Measurements from ENCODE around the gene ABCD1.

Gene ABCD1

DNA sequence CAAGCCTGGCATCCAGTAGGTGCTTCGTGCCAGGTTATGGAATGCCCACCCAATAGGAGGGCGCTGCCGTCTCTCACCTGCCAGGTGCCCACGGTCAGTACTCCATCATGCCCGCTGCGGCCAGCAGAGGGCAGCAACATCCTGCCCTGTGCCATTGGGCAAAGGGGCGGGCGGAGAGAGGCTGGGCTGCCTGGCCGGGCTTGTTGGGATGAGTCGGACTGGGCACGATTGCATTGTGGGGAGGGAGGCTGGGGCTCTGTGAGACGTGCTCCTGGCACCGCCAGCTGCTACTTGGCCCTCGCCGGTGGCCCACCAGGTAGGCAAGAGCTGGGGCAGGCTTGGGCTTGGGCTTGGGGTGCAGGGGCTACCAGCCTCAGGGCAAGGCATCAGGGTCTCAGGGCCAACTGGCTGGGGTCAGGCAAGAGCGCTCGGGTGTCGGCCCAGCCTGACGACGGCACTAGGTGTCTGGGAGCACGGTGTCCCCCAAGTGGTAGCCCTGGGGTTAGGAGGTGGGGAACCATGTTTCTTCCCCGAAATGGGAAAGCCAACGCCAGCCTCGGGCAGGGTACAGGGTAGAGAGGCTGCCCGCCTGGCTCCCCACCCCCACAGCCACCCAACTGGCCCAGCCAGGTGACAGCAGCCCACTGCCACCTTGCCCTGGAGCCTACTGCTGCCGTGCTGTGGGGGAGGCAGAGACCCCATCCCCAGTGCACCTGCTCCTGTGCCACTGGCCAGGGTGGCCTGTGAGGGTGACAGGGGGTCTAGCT is 39.5 kb downstream of the ABCD1 start, which contains the start of gene PLXNB3:
Gene PLXNB3, plus strand, starts transcription at position 261 of the 767 bp plus-strand sequence. CDS start 1,287 bp downstream, outside the sequence.
- FAIRE-seq: peak; percentile 97
- TF ChIP-seq TAF1 (IDR thresholded peaks at IDR 0.05; ENCODE audit: low read depth, low read length) (no peak), POU2F2 (IDR thresholded peaks at IDR 0.05; ENCODE audit: low read depth, low read length) (no peak), SPI1 (IDR thresholded peaks at IDR 0.05; ENCODE audit: low read depth, low read length) (no peak), PAX5 (IDR thresholded peaks at IDR 0.05; ENCODE audit: insufficient read depth, low read length, severe bottlenecking) (no peak), POLR2A (IDR thresholded peaks at IDR 0.05; ENCODE audit: low read depth, low read length) (no peak), POLR2AphosphoS5 (IDR thresholded peaks at IDR 0.05; ENCODE audit: low read depth, low read length) (no peak)
- peak; percentile 64 for DNase-seq (ENCODE audit: insufficient read length, low spot score)

GRCh38 chrX:153764786-153765137 is 40.1 kb downstream of the ABCD1 start:
- DNase-seq (ENCODE audit: insufficient read length, low spot score): no peak
- TF ChIP-seq TAF1 (IDR thresholded peaks at IDR 0.05; ENCODE audit: low read depth, low read length) (no peak), POLR2AphosphoS5 (IDR thresholded peaks at IDR 0.05; ENCODE audit: low read depth, low read length) (no peak), POU2F2 (IDR thresholded peaks at IDR 0.05; ENCODE audit: low read depth, low read length) (no peak), POLR2A (IDR thresholded peaks at IDR 0.05; ENCODE audit: low read depth, low read length) (no peak), PAX5 (IDR thresholded peaks at IDR 0.05; ENCODE audit: insufficient read depth, low read length, severe bottlenecking) (no peak), SPI1 (IDR thresholded peaks at IDR 0.05; ENCODE audit: low read depth, low read length) (no peak)
- FAIRE-seq: no peak

DNA sequence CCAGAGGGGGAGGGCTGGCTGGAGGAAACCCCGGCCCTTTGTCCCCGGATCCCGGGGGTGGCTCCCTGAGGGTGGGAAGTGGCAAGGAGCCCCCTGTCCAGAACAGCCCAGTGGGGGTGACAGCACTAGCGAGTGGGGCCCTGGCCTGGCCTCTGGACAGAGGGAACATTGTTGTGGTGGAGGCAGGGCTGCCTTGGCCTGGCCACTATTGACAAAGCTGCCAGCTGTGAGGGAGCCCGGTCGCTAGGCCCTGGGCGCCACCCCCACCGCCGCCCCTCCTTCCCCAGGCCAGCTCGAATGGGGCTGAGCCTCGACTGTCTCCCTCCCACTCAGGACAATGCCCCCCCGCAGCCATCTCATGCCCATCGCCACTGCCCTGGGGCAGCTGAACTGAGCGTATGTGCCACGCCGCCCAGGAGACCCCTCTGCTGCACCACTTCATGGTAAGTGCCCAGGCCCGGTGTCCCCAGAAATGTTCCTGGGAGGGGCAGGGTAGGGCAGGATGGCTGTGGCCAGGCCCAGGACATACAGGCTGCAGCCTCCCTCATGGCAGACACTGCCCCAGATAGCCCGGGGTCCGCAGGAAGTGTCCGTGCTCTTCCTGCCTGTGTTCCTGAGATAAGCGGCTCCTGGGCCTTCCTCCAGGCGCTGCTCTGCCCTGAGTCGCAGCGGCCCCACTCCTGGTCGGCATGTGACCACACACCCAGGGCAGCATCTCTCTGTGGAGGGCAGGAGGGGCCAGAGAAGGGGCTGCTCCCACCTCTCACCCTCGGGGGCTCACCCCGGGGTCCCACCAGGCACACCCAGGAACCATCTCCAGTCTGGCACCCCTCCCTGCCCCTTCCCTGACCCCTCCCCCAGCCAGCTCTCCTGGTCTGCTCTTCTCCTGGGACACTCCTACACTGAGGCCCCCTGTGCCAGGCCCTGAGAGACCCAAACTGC is 40.8 kb downstream of the ABCD1 start:
- TF ChIP-seq POLR2AphosphoS5 (IDR thresholded peaks at IDR 0.05; ENCODE audit: low read depth, low read length): no peak
- FAIRE-seq: no peak
- DNase-seq (ENCODE audit: insufficient read length, low spot score): peak; percentile 4

- DNase-seq (ENCODE audit: insufficient read length, low spot score): peak; percentile 30
- peak; percentile 59 for FAIRE-seq
- TF ChIP-seq POLR2A (IDR thresholded peaks at IDR 0.05; ENCODE audit: low read depth, low read length) (no peak), PAX5 (IDR thresholded peaks at IDR 0.05; ENCODE audit: insufficient read depth, low read length, severe bottlenecking) (no peak)
These were observed 41.6 kb downstream of the ABCD1 start for GRCh38 chrX:153766098-153766817.

DNA sequence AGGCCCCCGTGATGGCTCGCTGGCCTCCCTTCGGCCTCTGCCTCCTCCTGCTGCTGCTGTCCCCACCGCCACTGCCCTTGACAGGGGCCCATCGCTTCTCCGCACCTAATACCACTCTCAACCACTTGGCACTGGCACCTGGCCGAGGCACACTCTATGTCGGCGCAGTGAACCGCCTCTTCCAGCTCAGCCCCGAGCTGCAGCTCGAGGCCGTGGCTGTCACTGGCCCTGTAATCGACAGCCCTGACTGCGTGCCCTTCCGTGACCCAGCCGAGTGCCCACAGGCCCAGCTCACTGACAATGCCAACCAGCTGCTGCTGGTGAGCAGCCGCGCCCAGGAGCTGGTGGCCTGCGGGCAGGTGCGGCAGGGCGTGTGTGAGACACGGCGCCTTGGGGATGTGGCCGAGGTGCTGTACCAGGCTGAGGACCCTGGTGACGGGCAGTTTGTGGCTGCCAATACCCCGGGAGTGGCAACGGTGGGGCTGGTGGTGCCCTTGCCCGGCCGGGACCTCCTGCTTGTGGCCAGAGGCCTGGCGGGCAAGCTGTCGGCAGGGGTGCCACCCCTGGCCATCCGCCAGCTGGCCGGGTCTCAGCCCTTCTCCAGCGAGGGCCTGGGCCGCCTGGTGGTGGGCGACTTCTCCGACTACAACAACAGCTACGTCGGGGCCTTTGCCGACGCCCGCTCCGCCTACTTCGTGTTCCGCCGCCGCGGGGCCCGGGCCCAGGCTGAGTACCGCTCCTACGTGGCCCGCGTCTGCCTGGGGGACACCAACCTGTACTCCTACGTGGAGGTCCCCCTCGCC is 42.4 kb downstream of the ABCD1 start:
- DNase-seq (ENCODE audit: insufficient read length, low spot score) (no peak), FAIRE-seq (no peak)
- TF ChIP-seq TAF1 (IDR thresholded peaks at IDR 0.05; ENCODE audit: low read depth, low read length): no peak
- no peak for TF ChIP-seq PAX5 (IDR thresholded peaks at IDR 0.05; ENCODE audit: insufficient read depth, low read length, severe bottlenecking)
- no peak for TF ChIP-seq POLR2A (IDR thresholded peaks at IDR 0.05; ENCODE audit: low read depth, low read length)
- TF ChIP-seq POLR2AphosphoS5 (IDR thresholded peaks at IDR 0.05; ENCODE audit: low read depth, low read length): no peak
- TF ChIP-seq SPI1 (IDR thresholded peaks at IDR 0.05; ENCODE audit: low read depth, low read length): no peak
- TF ChIP-seq POU2F2 (IDR thresholded peaks at IDR 0.05; ENCODE audit: low read depth, low read length): no peak

- no peak for DNase-seq (ENCODE audit: insufficient read length, low spot score)
- FAIRE-seq: no peak
- TF ChIP-seq POLR2A (IDR thresholded peaks at IDR 0.05; ENCODE audit: low read depth, low read length): no peak
- TF ChIP-seq TAF1 (IDR thresholded peaks at IDR 0.05; ENCODE audit: low read depth, low read length): no peak
- TF ChIP-seq PAX5 (IDR thresholded peaks at IDR 0.05; ENCODE audit: insufficient read depth, low read length, severe bottlenecking): no peak
- no peak for TF ChIP-seq SPI1 (IDR thresholded peaks at IDR 0.05; ENCODE audit: low read depth, low read length)
- TF ChIP-seq POLR2AphosphoS5 (IDR thresholded peaks at IDR 0.05; ENCODE audit: low read depth, low read length): no peak
- no peak for TF ChIP-seq POU2F2 (IDR thresholded peaks at IDR 0.05; ENCODE audit: low read depth, low read length)
These were observed 43.0 kb downstream of the ABCD1 start for GRCh38 chrX:153767674-153768055.

GRCh38 chrX:153768311-153769157 is 43.9 kb downstream of the ABCD1 start:
- peak; percentile 31 for FAIRE-seq
- TF ChIP-seq POU2F2 (IDR thresholded peaks at IDR 0.05; ENCODE audit: low read depth, low read length): no peak
- peak; percentile 11 for DNase-seq (ENCODE audit: insufficient read length, low spot score)

GRCh38 chrX:153769158-153769864 is 44.7 kb downstream of the ABCD1 start:
- no peak for FAIRE-seq

More at GRCh38 chrX:153769158-153769864, 44.7 kb downstream of the ABCD1 start:
- no peak for TF ChIP-seq SPI1 (IDR thresholded peaks at IDR 0.05; ENCODE audit: low read depth, low read length)
- DNase-seq (ENCODE audit: insufficient read length, low spot score): peak; percentile 2

All from GM12891 (cell line).